AG20443 (cell line): ENCODE measurements around the gene SLC25A39.

Source experiments
- DNase-seq: peaks from one replicate; pipeline ENCODE4 v3.0.0; 2012; ENCODE audit warnings: low spot score, mixed read lengths

SLC25A39 gene

GRCh38 chr17:44314031-44314430 lies 10.6 kb downstream of the SLC25A39 start:
- no peak for DNase-seq

GRCh38 chr17:44312396-44313104 lies 12.1 kb downstream of the SLC25A39 start:
- no peak for DNase-seq

GRCh38 chr17:44311562-44312181 lies 13.0 kb downstream of the SLC25A39 start:
- DNase-seq, result no peak

- DNase-seq, result no peak
These were observed 13.8 kb downstream of the SLC25A39 start for GRCh38 chr17:44310609-44311376.

- DNase-seq, result no peak
These were observed 14.4 kb downstream of the SLC25A39 start for GRCh38 chr17:44310188-44310587.

- DNase-seq, result no peak
These were observed 15.2 kb downstream of the SLC25A39 start for GRCh38 chr17:44309472-44309871.

- no peak for DNase-seq
These were observed 15.8 kb downstream of the SLC25A39 start for GRCh38 chr17:44308865-44309264.

GRCh38 chr17:44308320-44308818 lies 16.3 kb downstream of the SLC25A39 start, which contains the start of gene RUNDC3A:
RUNDC3A (plus strand) TSS chr17:44308601; CDS start chr17:44308833, 232 bp downstream.
- peak; percentile 98 for DNase-seq

- peak; percentile 70 for DNase-seq
These were observed 17.0 kb downstream of the SLC25A39 start for GRCh38 chr17:44307387-44308186.

GRCh38 chr17:44304651-44305050 lies 20.0 kb downstream of the SLC25A39 start:
- DNase-seq, result no peak

- DNase-seq, result no peak
These were observed 26.6 kb downstream of the SLC25A39 start for GRCh38 chr17:44297975-44298374.

GRCh38 chr17:44293509-44294226 lies 31.0 kb downstream of the SLC25A39 start:
- DNase-seq, result no peak

GRCh38 chr17:44287651-44288050 lies 37.0 kb downstream of the SLC25A39 start:
- DNase-seq, result no peak

GRCh38 chr17:44284024-44284400 lies 40.6 kb downstream of the SLC25A39 start:
- DNase-seq, result no peak

- no peak for DNase-seq
These were observed 41.1 kb downstream of the SLC25A39 start for GRCh38 chr17:44283344-44284023.

GRCh38 chr17:44282264-44282663 lies 42.4 kb downstream of the SLC25A39 start:
- DNase-seq, result no peak

- DNase-seq, result no peak
These were observed 43.1 kb downstream of the SLC25A39 start for GRCh38 chr17:44281570-44281969.

GRCh38 chr17:44280392-44280937 lies 44.2 kb downstream of the SLC25A39 start:
- DNase-seq, result no peak

- DNase-seq, result peak; percentile 94
These were observed 44.8 kb downstream of the SLC25A39 start for GRCh38 chr17:44279666-44280391.

- no peak for DNase-seq
These were observed 45.3 kb downstream of the SLC25A39 start for GRCh38 chr17:44279346-44279665.
